Endothelial cell (in vitro differentiated cells): Measurements from ENCODE around the gene ZIC2. TPM values are rescaled to one million over a fixed set of nuclear protein-coding genes. Genes with fewer than 3 reads are reported as not detected.

ENCODE experiments used
- DNase-seq: peaks from one replicate; pipeline ENCODE4 v3.0.0; 2021; ENCODE audit warnings: low spot score
- H3K27ac Mint-ChIP-seq: one replicate; pipeline ENCODE4 v1.8.0; 2021; ENCODE audit warnings: mixed read lengths, inconsistent platforms; ENCODE audit not compliant: unreplicated experiment
- H3K27me3 Mint-ChIP-seq: one replicate; pipeline ENCODE4 v1.8.0; 2021; ENCODE audit warnings: mild to moderate bottlenecking, moderate library complexity, mixed read lengths, inconsistent platforms; ENCODE audit not compliant: unreplicated experiment
- H3K36me3 Mint-ChIP-seq: one replicate; pipeline ENCODE4 v1.8.0; 2021; ENCODE audit warnings: mild to moderate bottlenecking, low read depth, mixed read lengths, inconsistent platforms; ENCODE audit not compliant: unreplicated experiment
- H3K4me1 Mint-ChIP-seq: one replicate; pipeline ENCODE4 v1.8.0; 2021; ENCODE audit warnings: mild to moderate bottlenecking, mixed read lengths, inconsistent platforms; ENCODE audit not compliant: unreplicated experiment
- H3K4me3 Mint-ChIP-seq: one replicate; pipeline ENCODE4 v1.8.0; 2021; ENCODE audit warnings: mild to moderate bottlenecking, mixed read lengths, inconsistent platforms; ENCODE audit not compliant: unreplicated experiment
- H3K9me3 Mint-ChIP-seq: one replicate; pipeline ENCODE4 v1.8.0; 2021; ENCODE audit warnings: mixed read lengths, inconsistent platforms; ENCODE audit not compliant: unreplicated experiment
- total RNA-seq: library from RNA; stranded (reverse); fragmentation: NEBNext Ultra II Directional; extraction: Animal tissue kit (Norgen Biotek cat#: 25700); gene quantifications from one replicate; pipeline ENCODE4 v1.2.1, GENCODE V29; 2021; ENCODE audit not compliant: unreplicated experiment
- TF ChIP-seq, protein P1 (sequence below): fragments of 200-600 bp; sonication (generic); IDR thresholded peaks from one replicate; pipeline ENCODE4 v1.5.0; 2021; ENCODE audit warnings: antibody characterized with exemption; ENCODE audit not compliant: unreplicated experiment

The ZIC2 gene
- total RNA-seq, 1 donor from 2014 or later: 3.8 TPM

GRCh38 chr13:99985241-99985874 lies 3.8 kb downstream of the ZIC2 start:
- H3K36me3 Mint-ChIP-seq: peaks cover 6% of the 10 kb centered on the region
- H3K4me1 Mint-ChIP-seq: peaks cover 54% of the 10 kb centered on the region
- no peak overlapping the region for H3K4me3 Mint-ChIP-seq
- TF ChIP-seq, protein P1, sequence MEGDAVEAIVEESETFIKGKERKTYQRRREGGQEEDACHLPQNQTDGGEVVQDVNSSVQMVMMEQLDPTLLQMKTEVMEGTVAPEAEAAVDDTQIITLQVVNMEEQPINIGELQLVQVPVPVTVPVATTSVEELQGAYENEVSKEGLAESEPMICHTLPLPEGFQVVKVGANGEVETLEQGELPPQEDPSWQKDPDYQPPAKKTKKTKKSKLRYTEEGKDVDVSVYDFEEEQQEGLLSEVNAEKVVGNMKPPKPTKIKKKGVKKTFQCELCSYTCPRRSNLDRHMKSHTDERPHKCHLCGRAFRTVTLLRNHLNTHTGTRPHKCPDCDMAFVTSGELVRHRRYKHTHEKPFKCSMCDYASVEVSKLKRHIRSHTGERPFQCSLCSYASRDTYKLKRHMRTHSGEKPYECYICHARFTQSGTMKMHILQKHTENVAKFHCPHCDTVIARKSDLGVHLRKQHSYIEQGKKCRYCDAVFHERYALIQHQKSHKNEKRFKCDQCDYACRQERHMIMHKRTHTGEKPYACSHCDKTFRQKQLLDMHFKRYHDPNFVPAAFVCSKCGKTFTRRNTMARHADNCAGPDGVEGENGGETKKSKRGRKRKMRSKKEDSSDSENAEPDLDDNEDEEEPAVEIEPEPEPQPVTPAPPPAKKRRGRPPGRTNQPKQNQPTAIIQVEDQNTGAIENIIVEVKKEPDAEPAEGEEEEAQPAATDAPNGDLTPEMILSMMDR: no peak
- H3K27me3 Mint-ChIP-seq: peaks cover 37% of the 10 kb centered on the region
- DNase-seq: peak; percentile 40
- H3K27ac Mint-ChIP-seq: no peak overlapping the region
- no peaks in the 10 kb centered on the region for H3K9me3 Mint-ChIP-seq

DNA sequence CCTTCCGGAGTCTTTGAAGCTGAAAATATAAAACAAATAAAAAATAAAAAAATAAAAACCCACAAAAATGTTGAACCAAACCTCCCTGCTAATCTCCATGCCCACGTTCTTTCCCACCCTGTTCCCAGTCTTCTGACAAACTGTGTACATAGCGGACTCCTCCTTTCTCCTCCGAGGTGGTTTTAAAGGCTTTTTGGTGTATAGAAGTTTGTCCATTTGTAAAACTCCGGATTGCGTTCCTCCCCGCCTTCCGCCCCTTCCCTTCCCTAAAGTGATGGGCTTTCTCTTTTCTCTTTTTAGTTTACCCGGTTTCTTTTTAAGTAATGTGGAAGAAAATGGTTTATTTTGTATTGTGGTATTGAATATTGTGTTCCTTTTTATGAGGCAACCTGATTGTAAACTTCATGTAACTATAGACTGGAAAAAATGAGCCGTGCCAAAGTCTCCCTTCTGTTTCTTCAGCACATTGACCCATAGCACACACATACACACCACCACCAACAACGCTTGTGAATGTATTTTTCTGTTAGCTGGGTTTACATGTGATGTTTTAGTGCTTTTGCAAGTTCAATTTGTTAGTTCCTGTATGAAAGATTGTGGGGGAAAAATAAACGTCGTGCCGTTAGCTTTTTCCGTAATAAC lies 4.4 kb downstream of the ZIC2 start:
- Mint-ChIP-seq H3K4me3 (peak overlapping the region; percentile 62), H3K9me3 (no peaks in the 10 kb centered on the region), H3K36me3 (peaks cover 6% of the 10 kb centered on the region), H3K27ac (no peak overlapping the region), H3K27me3 (peaks cover 39% of the 10 kb centered on the region), H3K4me1 (peaks cover 57% of the 10 kb centered on the region)
- no peak for DNase-seq
- TF ChIP-seq, protein P1: no peak

- DNase-seq: no peak
- peaks cover 6% of the 10 kb centered on the region for H3K36me3 Mint-ChIP-seq
- H3K4me3 Mint-ChIP-seq: no peak overlapping the region
- peaks cover 44% of the 10 kb centered on the region for H3K27me3 Mint-ChIP-seq
- TF ChIP-seq, protein P1: no peak
- H3K4me1 Mint-ChIP-seq: peaks cover 58% of the 10 kb centered on the region
- no peak overlapping the region for H3K27ac Mint-ChIP-seq
- no peaks in the 10 kb centered on the region for H3K9me3 Mint-ChIP-seq
Measured at GRCh38 chr13:99986741-99987140, 5.2 kb downstream of the ZIC2 start.

- TF ChIP-seq, protein P1: no peak
- peak overlapping the region; percentile 73 for H3K4me3 Mint-ChIP-seq
- H3K27me3 Mint-ChIP-seq: peaks cover 50% of the 10 kb centered on the region
- peaks cover 64% of the 10 kb centered on the region for H3K4me1 Mint-ChIP-seq
- H3K9me3 Mint-ChIP-seq: no peaks in the 10 kb centered on the region
- peak; percentile 18 for DNase-seq
- H3K36me3 Mint-ChIP-seq: peaks cover 8% of the 10 kb centered on the region
- H3K27ac Mint-ChIP-seq: no peak overlapping the region
Measured at GRCh38 chr13:99987154-99988019, 5.8 kb downstream of the ZIC2 start.
